HCT116 (cell line): ENCODE measurements around the gene TSPAN31.

Experiments
- EZH2 ChIP-seq: fragments of 200-600 bp; sonication (generic); IDR thresholded peaks from 2 replicates; pipeline ENCODE4 v1.6.1; 2017; ENCODE audit warnings: antibody characterized with exemption, mixed run types
- RAD21 ChIP-seq: IDR thresholded peaks from 2 replicates; pipeline ENCODE4 v1.6.1; 2012; ENCODE audit warnings: low read depth, mild to moderate bottlenecking

DNA sequence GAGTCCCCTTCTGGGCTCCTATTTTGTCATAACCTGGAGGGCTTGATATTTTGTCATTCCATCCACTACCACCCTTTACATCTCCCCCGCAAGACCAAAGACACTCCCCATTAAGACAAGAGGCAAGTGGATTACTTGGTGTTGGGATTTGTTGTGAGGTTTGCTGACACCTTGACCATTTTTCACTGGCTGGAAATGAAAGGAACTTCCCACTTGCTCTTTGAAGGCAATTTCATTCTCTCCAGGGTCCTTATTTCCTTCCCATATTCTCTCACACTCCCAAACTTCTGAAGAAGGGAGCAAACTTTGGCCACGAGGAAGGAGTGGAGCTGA lies 21.2 kb upstream of the TSPAN31 start:
- TF ChIP-seq RAD21 (no peak), EZH2 (no peak)
